A673 (cell line): ENCODE results near the gene SERINC4. TPM values are rescaled to one million over a fixed set of nuclear protein-coding genes. Genes with fewer than 3 reads are reported as not detected.
A peak's percentile ranks its signal among the peaks of the same experiment; 100 is the strongest.

Source experiments
- BruUV-seq: library from RNA; stranded (reverse); fragments of 400-500 nt; replicated peaks from 2 replicates; lab custom pipeline; 2021; lab: Mats Ljungman, UMichigan
- CTCF ChIA-PET: fragments of 300-600 bp; sonication (Branson Sonifier 250); formaldehyde crosslinking; loops from one replicate; lab custom pipeline; 2022; ENCODE audit warnings: antibody characterized with exemption; lab: Charles Lee
- POLR2A ChIA-PET: fragments of 300-600 bp; sonication (Branson Sonifier 250); formaldehyde crosslinking; loops from one replicate; lab custom pipeline; 2022; ENCODE audit warnings: antibody characterized with exemption; ENCODE audit not compliant: low non-redundant PET; lab: Charles Lee
- DNase-seq: peaks from one replicate; pipeline ENCODE4 v3.0.0-alpha.2; 2015; ENCODE audit warnings: low spot score
- H3K27ac ChIP-seq: fragments of 200-600 bp; sonication (generic); 2 replicates; pipeline ENCODE4 v1.5.1; 2016; ENCODE audit warnings: mixed run types, low read depth, mild to moderate bottlenecking, mixed read lengths, antibody characterized with exemption, low read length; ENCODE audit not compliant: poor library complexity, severe bottlenecking
- H3K27me3 ChIP-seq: fragments of 200-600 bp; sonication (generic); replicated peaks from 2 replicates; pipeline ENCODE4 v1.6.1; 2017; ENCODE audit warnings: mixed run types, low read depth, mild to moderate bottlenecking, mixed read lengths, antibody characterized with exemption, low read length; ENCODE audit not compliant: insufficient read depth, poor library complexity
- H3K36me3 ChIP-seq: fragments of 200-600 bp; sonication (generic); 2 replicates; pipeline ENCODE4 v1.6.1; 2016; ENCODE audit warnings: mixed run types, mild to moderate bottlenecking, mixed read lengths, antibody characterized with exemption, low read length; ENCODE audit not compliant: insufficient read depth, poor library complexity, severe bottlenecking
- H3K4me1 ChIP-seq: fragments of 200-600 bp; sonication (generic); 2 replicates; pipeline ENCODE4 v1.6.1; 2017; ENCODE audit warnings: mixed run types, mild to moderate bottlenecking, mixed read lengths, antibody characterized with exemption, low read length; ENCODE audit not compliant: insufficient read depth, poor library complexity, severe bottlenecking
- H3K4me3 ChIP-seq: fragments of 200-600 bp; sonication (generic); 2 replicates; pipeline ENCODE4 v1.5.1; 2016; ENCODE audit warnings: low read depth, mixed run types, mild to moderate bottlenecking, mixed read lengths, low read length; ENCODE audit not compliant: poor library complexity, severe bottlenecking
- H3K9me3 ChIP-seq: fragments of 200-600 bp; sonication (generic); 2 replicates; pipeline ENCODE4 v1.6.1; 2016; ENCODE audit warnings: mixed run types, low read depth, mild to moderate bottlenecking, mixed read lengths, antibody characterized with exemption, low read length; ENCODE audit not compliant: poor library complexity, severe bottlenecking
- CTCF ChIP-seq: fragments of 300-800, 200-600 bp; sonication (generic); conservative IDR thresholded peaks from 2 replicates; pipeline ENCODE4 v1.5.1; 2017; ENCODE audit warnings: low read depth, mild to moderate bottlenecking, antibody characterized with exemption, low read length, moderate library complexity, mixed read lengths
- EZH2 ChIP-seq: fragments of 200-600 bp; sonication (generic); IDR thresholded peaks from 2 replicates; pipeline ENCODE4 v1.6.1; 2017; ENCODE audit warnings: borderline replicate concordance, low read depth, mild to moderate bottlenecking, mixed read lengths, antibody characterized with exemption, low read length; ENCODE audit not compliant: poor library complexity, severe bottlenecking
- intact Hi-C: fragments of 100-400 bp; cut with micrococcal nuclease; formaldehyde crosslinking; loops from one replicate; pipeline ENCODE4 v1.10.0; 2022; ENCODE audit not compliant: unreplicated experiment
- total RNA-seq: library from RNA; stranded (reverse); gene quantifications from 2 replicates; pipeline ENCODE4 v1.2.3, GENCODE V29; 2021

The SERINC4 gene
- total RNA-seq, 1 experiment from 2014 or later = not detected

GRCh38 chr15:43793647-43794046, 6.4 kb downstream of the SERINC4 start:
- no peaks in the 10 kb centered on the region for H3K9me3 ChIP-seq
- intact Hi-C loops = no loop called here
- ChIA-PET POLR2A (no interaction called here), CTCF (no interaction called here)
- no peak for DNase-seq
- H3K4me3 ChIP-seq = peak overlapping the region; percentile 79
- H3K27me3 ChIP-seq = no peaks in the 10 kb centered on the region
- TF ChIP-seq CTCF = no peak
- no peak for TF ChIP-seq EZH2
- H3K4me1 ChIP-seq = peaks cover 13% of the 10 kb centered on the region
- peak overlapping the region; percentile 97 for H3K27ac ChIP-seq
- BruUV-seq = no TSS peak
- peaks cover 40% of the 10 kb centered on the region for H3K36me3 ChIP-seq

GRCh38 chr15:43792761-43793476, 7.1 kb downstream of the SERINC4 start:
- intact Hi-C loops = no loop called here
- Histone ChIP-seq H3K27ac (peak overlapping the region; percentile 97), H3K36me3 (peaks cover 40% of the 10 kb centered on the region), H3K27me3 (no peaks in the 10 kb centered on the region), H3K4me1 (peaks cover 13% of the 10 kb centered on the region), H3K9me3 (no peaks in the 10 kb centered on the region), H3K4me3 (peak overlapping the region; percentile 79)
- TF ChIP-seq CTCF (no peak), EZH2 (no peak)
- POLR2A ChIA-PET = interaction anchor here (0.6 kb wide), 1 partner anchor 1313 kb away, joined by 10 read pairs; no protein-coding TSS in a partner anchor
- no peak for DNase-seq
- CTCF ChIA-PET = no interaction called here
- BruUV-seq = no TSS peak

- no peaks in the 10 kb centered on the region for H3K27me3 ChIP-seq
- H3K9me3 ChIP-seq = no peaks in the 10 kb centered on the region
- H3K4me1 ChIP-seq = peaks cover 13% of the 10 kb centered on the region
- intact Hi-C loops = no loop called here
- TF ChIP-seq CTCF = no peak
- no peak for TF ChIP-seq EZH2
- H3K4me3 ChIP-seq = peak within 1 kb of the TSS; percentile 79
- peak; percentile 100 for DNase-seq
- peaks cover 39% of the 10 kb centered on the region for H3K36me3 ChIP-seq
- peak within 1 kb of the TSS; percentile 97 for H3K27ac ChIP-seq
- ChIA-PET CTCF (interaction anchor here (0.5 kb wide), 1 partner anchor 496 kb away, joined by 3 read pairs; the partner anchor contains the start of gene GOLM2), POLR2A (interaction anchor here (0.6 kb wide), 1 partner anchor 1313 kb away, joined by 10 read pairs; no protein-coding TSS in a partner anchor)
- TSS peak; percentile 56 for BruUV-seq
These were observed 7.8 kb downstream of the SERINC4 start, which contains the start of gene SERF2 for GRCh38 chr15:43791993-43792760. Gene SERF2 (plus strand): TSS chr15:43792320. CDS start chr15:43792377, 57 bp downstream.
